Lung (tissue), 12 donors: Measurements from ENCODE around the gene MCU. TPM values are rescaled to one million over a fixed set of nuclear protein-coding genes. Genes with fewer than 3 reads are reported as not detected.

Experiments
- ATAC-seq: fragments of 200-7000 bp; cut with Tn5 transposase; one replicate; pipeline ENCODE4 v1.9.1; 2020; ENCODE audit warnings: moderate number of reproducible peaks; ENCODE audit not compliant: insufficient read depth, low FRiP score
- DNase-seq, 3 donors: peaks; one replicate each; pipeline ENCODE4 v3.0.0-alpha.2; 2013 to 2017
- H3K27ac ChIP-seq, 2 donors: one replicate each; pipeline ENCODE4 v1.5.1; 2013; ENCODE audit warnings: mild to moderate bottlenecking in 2 of 2, moderate library complexity in 2 of 2, control low read depth in 1 of 2, inconsistent platforms in 1 of 2, low read depth in 1 of 2, low read length in 1 of 2
- H3K27me3 ChIP-seq, 3 donors: one replicate each; pipeline ENCODE4 v1.5.1; 2013; ENCODE audit warnings: low read length in 2 of 3; ENCODE audit not compliant: control insufficient read depth in 3 of 3, insufficient read depth in 3 of 3
- H3K36me3 ChIP-seq, 4 donors: one replicate each; pipeline ENCODE4 v1.5.1; 2013; ENCODE audit warnings: low read length in 4 of 4, mild to moderate bottlenecking in 1 of 4, moderate library complexity in 1 of 4; ENCODE audit not compliant: control insufficient read depth in 4 of 4, insufficient read depth in 4 of 4
- H3K4me1 ChIP-seq, 5 donors: one replicate each; pipeline ENCODE4 v1.5.1; 2013; ENCODE audit warnings: low read length in 5 of 5, mild to moderate bottlenecking in 2 of 5, moderate library complexity in 1 of 5; ENCODE audit not compliant: control insufficient read depth in 5 of 5, insufficient read depth in 5 of 5
- H3K4me3 ChIP-seq: one replicate; pipeline ENCODE4 v1.5.1; 2013; ENCODE audit warnings: mild to moderate bottlenecking, control low read depth, moderate library complexity
- H3K9ac ChIP-seq, 2 donors: one replicate each; pipeline ENCODE4 v1.5.1; 2013; ENCODE audit warnings: low read length in 2 of 2, control low read depth in 1 of 2; ENCODE audit not compliant: insufficient read depth in 1 of 2
- H3K9me3 ChIP-seq, 4 donors: one replicate each; pipeline ENCODE4 v1.5.1; 2013; ENCODE audit warnings: low read length in 3 of 4, mild to moderate bottlenecking in 1 of 4, moderate library complexity in 1 of 4; ENCODE audit not compliant: control insufficient read depth in 4 of 4, insufficient read depth in 3 of 4
- WGBS, 2 donors: extraction: QIAGEN DNeasy Blood & Tissue Kit; methylation state at CpG; one replicate each; pipeline ENCODE4 v1.1.7; 2013; 5-methylcytosine and 5-hydroxymethylcytosine counted together
- polyA plus RNA-seq, 2 donors: library from polyadenylated mRNA; stranded (reverse); fragments of 200-250 nt; gene quantifications; one replicate each; pipeline ENCODE4 v1.2.1, GENCODE V29; 2013
- total RNA-seq, 2 donors: library from RNA; depleted of rRNA in 1 of 2; stranded (reverse); fragments of >200 nt in 1 of 2; gene quantifications; one replicate each; pipeline ENCODE4 v1.2.1, GENCODE V29; 2014 to 2021
- TF ChIP-seq, protein P1 (sequence below): IDR thresholded peaks from 2 replicates; pipeline ENCODE4 v1.5.1; 2012; ENCODE audit warnings: mild to moderate bottlenecking; ENCODE audit errors: control extremely low read depth, extremely low read depth
- donor health status: control.
- donor health status: control.
- donor health status: Bipolar disorder and iron deficiency.
- donor health status: healthy.
- donor health status: DM: yes; HTN: yes; CAD: no.

The MCU gene
- total and polyA plus RNA-seq, 4 donors = 23.1 to 70.7 (median 29.0) TPM

DNA sequence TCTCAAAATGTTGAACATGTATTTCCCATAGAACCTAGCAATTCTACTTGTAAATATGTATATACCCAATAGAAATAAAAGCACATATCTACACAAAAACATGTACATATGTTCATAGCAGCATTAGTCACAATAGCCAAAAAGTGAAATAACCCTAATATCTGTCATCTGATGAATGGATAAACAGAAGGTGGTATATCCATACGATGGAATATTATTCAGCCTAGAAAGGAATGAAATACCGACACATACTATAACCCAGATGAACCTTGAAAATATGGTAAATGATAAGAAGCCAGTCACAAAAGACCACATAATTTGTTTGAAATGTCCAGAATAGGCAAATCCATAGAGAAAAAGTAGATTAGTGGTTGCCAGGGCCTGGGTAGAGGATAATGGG lies 87.9 kb downstream of the MCU start:
- H3K27me3 ChIP-seq = no peaks in the 10 kb centered on the region
- no peak for ATAC-seq

DNA sequence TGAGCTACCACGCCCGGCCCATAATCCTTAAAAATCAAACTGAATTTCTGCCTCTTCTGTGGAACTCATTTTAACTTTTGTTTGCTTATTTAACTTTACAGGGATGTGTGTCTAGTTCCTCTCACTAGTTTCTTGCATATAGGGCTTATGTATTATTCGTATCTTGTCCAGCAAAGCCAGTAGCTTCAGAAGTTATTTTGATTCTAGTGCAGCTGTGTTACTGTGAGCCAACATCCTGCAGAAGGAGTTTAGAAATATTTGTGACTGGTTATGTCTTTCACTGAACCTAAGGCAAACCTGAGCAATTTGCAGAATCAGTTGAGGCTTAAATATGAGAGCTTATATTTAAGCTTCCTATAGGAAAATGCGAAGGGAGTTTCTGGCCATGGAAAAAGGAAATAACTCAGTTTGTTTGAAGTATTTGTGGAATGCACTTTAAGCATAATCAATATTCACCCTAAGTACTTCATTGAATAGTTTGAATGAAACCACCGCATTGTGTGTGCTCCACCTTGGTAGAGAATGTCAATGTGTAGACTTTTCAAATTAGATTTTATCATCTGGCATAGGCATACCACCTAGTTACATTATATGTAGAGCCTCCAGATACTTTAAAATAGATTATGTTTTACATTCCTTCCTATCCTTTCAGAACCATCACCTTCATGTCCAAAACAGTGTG lies 90.8 kb downstream of the MCU start:
- Histone ChIP-seq H3K4me1 (peaks cover 5 to 15% (median 9%) of the 10 kb centered on the region in 5 donors), H3K4me3 (no peak overlapping the region), H3K27me3 (no peaks in the 10 kb centered on the region), H3K9ac (no peak overlapping the region), H3K9me3 (peaks cover 0 to 4% (median 0%) of the 10 kb centered on the region in 4 donors), H3K36me3 (peaks cover 0 to 1% (median 0%) of the 10 kb centered on the region in 4 donors), H3K27ac (no peak overlapping the region)
- DNase-seq (no peak), ATAC-seq (no peak)
- TF ChIP-seq, protein P1, sequence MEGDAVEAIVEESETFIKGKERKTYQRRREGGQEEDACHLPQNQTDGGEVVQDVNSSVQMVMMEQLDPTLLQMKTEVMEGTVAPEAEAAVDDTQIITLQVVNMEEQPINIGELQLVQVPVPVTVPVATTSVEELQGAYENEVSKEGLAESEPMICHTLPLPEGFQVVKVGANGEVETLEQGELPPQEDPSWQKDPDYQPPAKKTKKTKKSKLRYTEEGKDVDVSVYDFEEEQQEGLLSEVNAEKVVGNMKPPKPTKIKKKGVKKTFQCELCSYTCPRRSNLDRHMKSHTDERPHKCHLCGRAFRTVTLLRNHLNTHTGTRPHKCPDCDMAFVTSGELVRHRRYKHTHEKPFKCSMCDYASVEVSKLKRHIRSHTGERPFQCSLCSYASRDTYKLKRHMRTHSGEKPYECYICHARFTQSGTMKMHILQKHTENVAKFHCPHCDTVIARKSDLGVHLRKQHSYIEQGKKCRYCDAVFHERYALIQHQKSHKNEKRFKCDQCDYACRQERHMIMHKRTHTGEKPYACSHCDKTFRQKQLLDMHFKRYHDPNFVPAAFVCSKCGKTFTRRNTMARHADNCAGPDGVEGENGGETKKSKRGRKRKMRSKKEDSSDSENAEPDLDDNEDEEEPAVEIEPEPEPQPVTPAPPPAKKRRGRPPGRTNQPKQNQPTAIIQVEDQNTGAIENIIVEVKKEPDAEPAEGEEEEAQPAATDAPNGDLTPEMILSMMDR = no peak
- WGBS, 2 donors = 79 to 81% methylated on average over 5 of the region's 5 CpGs

More for the DNA sequence above, 87.9 kb downstream of the MCU start:
- H3K9ac ChIP-seq = no peak overlapping the region
- no peak overlapping the region for H3K27ac ChIP-seq
- peaks cover 5 to 6% (median 6%) of the 10 kb centered on the region in 5 donors for H3K4me1 ChIP-seq
- TF ChIP-seq, protein P1 = no peak
- DNase-seq = no peak
- peaks cover 0 to 4% (median 0%) of the 10 kb centered on the region in 4 donors for H3K9me3 ChIP-seq
- no peaks in the 10 kb centered on the region for H3K36me3 ChIP-seq
- 97 to 99% methylated on average over 2 of the region's 2 CpGs for WGBS, 2 donors
- no peak overlapping the region for H3K4me3 ChIP-seq

DNA sequence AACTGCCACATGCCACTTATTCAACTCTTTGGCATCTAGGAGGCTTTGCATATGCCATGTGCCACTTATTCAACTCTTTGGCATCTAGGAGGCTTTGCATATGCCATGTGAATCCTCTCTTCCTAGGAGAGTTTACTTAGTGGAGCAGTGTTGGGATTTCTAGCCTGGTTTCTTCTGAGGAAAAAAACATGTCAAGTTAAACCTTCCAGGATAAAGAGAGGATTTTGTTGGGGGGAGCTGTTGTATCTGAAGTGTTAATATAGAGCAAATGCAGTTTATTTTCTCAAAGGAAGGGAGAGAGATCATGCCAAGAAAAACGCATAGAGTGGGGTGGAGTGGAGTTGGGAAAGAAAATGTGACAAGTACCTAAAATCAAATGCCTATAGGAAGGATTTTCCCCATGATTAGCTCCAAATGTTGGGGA lies 91.5 kb downstream of the MCU start:
- ATAC-seq (no peak), DNase-seq (peak in 1 of 3 donors; percentile 33)
- H3K36me3 ChIP-seq = peaks cover 0 to 1% (median 0%) of the 10 kb centered on the region in 4 donors
- 48 to 67% methylated on average over 1 of the region's 1 CpG for WGBS, 2 donors
- TF ChIP-seq, protein P1 = no peak
- H3K9me3 ChIP-seq = peaks cover 0 to 4% (median 0%) of the 10 kb centered on the region in 4 donors
- no peak overlapping the region for H3K9ac ChIP-seq
- no peak overlapping the region for H3K27ac ChIP-seq
- H3K4me1 ChIP-seq = peaks cover 5 to 15% (median 9%) of the 10 kb centered on the region in 5 donors
- H3K27me3 ChIP-seq = no peaks in the 10 kb centered on the region
- H3K4me3 ChIP-seq = no peak overlapping the region
